ENCODE results near the gene STK32C.

The STK32C gene

DNA sequence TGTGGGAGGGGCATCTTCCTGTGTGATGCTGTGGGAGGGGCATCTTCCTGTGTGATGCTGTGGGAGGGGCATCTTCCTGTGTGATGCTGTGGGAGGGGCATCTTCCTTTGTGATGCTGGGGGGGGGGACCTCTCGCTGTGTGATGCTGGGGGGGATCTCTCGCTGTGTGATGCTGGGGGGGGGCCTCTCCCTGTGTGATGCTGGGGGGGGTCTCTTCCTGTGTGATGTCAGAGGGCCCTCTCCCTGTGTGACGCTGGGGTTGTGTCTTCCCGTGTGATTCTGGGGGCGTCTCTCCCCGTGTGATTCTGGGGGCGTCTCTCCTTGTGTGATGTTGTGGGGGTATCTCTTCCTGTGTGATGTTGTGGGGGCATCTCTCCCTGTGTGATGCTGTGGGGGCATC, 148.9 kb downstream of the STK32C start:
- TF ChIP-seq, protein P1, sequence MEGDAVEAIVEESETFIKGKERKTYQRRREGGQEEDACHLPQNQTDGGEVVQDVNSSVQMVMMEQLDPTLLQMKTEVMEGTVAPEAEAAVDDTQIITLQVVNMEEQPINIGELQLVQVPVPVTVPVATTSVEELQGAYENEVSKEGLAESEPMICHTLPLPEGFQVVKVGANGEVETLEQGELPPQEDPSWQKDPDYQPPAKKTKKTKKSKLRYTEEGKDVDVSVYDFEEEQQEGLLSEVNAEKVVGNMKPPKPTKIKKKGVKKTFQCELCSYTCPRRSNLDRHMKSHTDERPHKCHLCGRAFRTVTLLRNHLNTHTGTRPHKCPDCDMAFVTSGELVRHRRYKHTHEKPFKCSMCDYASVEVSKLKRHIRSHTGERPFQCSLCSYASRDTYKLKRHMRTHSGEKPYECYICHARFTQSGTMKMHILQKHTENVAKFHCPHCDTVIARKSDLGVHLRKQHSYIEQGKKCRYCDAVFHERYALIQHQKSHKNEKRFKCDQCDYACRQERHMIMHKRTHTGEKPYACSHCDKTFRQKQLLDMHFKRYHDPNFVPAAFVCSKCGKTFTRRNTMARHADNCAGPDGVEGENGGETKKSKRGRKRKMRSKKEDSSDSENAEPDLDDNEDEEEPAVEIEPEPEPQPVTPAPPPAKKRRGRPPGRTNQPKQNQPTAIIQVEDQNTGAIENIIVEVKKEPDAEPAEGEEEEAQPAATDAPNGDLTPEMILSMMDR (conservative IDR thresholded peaks at IDR 0.05; ENCODE audit: control insufficient read depth, insufficient read depth, low read depth, low read length) = no peak
- DNase-seq (ENCODE audit: low read depth) = no peak
- H3K4me3 ChIP-seq (ENCODE audit: control insufficient read depth, low read depth, low read length) = no peak overlapping the region

DNA sequence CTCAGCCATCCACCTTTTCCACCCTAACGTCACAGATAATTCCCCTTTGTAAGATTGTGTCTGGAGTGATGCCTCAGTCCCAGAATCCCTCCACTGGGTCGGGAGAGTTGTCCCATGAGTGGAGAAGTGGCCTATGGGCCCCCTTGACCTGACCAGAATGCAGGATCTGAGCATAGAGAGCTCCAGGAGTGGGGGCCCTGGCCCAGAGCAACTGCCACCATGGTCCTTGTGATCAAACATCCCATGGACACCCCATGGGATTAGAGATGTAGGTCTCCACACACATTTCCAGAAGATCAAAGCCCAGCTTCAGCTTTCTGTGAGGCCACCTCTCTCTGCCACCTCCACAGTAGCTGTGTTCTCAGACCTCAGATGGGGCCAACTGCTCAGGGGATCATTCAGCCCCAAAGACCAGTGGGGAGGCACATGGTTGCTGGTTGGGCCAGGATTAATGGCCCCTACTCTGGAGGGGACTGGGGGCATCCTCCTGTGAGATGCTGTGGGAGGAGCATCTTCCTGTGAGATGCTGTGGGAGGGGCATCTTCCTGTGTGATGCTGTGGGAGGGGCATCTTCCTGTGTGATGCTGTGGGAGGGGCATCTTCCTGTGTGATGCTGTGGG, 149.5 kb downstream of the STK32C start:
- TF ChIP-seq, protein P1 (conservative IDR thresholded peaks at IDR 0.05; ENCODE audit: control insufficient read depth, insufficient read depth, low read depth, low read length) = no peak
- DNase-seq (ENCODE audit: low read depth) = no peak
- H3K4me3 ChIP-seq (ENCODE audit: control insufficient read depth, low read depth, low read length) = no peak overlapping the region

All from fibroblast of mammary gland (primary cell).